GM21717 (cell line): ENCODE data around the gene KCNQ1OT1.

ENCODE experiments used
- ATAC-seq: cut with Tn5 transposase; IDR thresholded peaks from one replicate; pipeline ENCODE4 v1.9.1; 2021; ENCODE audit warnings: mild to moderate bottlenecking, moderate library complexity; ENCODE audit not compliant: unreplicated experiment

Gene KCNQ1OT1

DNA sequence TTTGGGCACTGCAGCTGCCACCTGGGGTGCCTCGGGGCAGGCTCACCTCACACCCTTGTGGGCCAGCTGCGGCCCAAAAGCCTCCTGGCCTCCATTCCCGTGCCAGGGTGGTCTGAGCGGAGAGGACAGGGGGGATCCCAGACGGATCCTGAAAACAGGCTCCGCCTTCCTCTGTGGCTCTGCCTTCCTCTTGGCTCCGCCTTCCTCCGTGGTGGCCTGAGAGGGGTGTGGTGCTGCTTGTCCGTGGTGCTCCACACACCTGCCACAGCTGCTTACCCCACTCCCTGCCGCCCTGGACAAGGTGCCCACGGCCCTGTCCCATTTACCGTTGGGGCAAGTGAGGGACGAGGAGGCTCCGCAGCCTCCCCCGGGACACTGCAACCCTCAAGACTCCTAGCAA, 23.2 kb upstream of the KCNQ1OT1 start:
- no peak for ATAC-seq

DNA sequence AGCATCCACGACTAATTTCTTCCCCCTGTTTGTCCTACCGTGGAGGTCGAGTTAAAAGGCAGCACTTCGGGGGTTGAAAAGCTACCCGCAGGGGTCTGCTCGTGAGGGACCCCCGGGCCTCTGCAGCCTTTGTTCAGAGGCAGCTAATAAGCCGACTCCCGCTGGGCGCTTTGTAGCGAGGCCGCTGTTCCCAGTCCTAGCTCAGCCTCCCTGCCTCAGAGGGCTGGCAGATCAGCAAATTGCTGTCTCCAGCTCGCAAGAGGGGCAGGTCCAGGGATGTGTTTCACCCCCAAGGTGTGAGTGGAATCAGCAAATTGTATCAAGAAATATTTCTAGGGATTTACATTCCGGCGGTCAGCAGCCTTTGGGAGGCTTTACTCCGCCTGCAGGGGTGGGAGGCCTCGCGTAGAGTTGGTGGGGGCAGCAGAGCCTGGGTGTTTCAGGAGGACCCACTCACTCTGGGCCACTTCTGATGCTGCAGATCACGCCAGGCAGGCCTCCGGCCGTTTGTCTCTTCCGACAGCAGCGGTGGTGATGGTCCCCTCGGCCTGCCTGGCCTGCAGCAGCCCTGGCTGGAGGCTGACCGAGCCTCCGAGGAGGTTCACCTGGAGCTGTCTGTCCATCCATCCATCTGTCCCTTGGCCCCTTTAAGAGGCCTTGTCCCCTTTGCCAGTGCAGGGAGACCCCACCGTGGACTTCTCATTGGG, 21.6 kb upstream of the KCNQ1OT1 start:
- ATAC-seq, result no peak

DNA sequence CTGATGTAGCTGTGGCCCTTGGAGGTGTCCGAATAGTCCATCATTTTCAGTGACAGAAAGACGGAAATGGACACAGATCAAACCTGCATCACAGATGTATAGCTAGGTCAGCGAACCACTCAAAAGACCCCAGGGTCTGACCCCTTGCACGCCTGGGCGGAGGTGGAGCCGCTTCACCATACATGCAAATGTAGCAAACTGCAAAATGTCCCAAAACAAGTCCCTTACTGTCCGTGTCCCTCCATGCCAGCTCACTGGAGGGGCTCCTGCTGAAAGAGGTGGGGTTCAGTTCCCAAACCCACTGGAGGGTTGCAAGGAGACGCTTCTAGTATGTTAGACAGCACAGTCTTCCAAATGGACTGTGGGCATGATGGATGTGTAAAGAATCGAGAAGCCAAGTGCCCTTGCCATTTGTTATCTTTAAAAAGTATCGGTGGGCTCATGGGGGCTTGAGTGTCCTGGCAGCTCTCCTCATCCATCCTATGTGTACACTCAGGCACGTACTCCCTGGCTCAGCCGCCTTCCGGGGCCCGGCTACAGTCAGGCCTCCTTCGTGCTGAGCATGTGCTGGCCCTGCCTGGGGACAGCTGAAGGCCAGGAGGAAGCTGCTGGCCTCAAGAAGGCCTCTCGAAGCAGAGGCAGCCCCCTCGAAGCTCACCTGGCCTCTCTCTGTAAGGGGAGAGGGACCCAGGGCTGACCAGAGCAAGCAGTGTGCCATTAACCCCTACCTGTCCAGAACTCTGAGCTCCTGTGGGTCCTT, 20.2 kb upstream of the KCNQ1OT1 start:
- no peak for ATAC-seq

DNA sequence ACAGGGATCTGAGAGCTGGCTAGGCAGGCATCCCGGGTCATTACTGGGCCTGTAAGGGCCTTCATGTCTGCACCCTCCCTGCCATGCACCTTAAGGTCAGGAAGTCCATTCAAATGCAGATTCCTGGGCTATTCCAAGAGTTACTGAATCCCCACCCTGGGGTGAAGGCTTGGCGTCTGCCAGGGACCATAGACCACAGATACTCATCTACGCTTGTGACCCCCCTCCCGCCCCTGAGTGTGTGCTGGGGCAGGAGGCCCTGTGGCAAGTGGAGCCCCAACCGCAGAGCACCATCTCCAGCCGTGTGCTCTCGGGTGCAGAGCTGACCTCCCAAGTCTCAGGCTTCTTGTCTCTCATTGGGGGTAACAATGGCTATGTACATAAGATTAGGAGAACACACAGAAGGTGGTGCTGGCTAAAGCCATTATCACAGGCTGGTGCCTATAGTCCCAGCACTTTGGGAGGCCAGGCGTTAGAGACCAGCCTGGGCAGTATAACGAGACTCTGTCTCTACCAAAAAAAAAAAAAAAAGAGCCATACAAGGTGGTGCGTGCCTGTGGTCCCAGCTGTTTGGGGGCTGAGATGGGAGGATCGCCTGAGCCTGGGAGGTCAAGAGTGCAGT, 19.1 kb upstream of the KCNQ1OT1 start:
- ATAC-seq, result no peak

DNA sequence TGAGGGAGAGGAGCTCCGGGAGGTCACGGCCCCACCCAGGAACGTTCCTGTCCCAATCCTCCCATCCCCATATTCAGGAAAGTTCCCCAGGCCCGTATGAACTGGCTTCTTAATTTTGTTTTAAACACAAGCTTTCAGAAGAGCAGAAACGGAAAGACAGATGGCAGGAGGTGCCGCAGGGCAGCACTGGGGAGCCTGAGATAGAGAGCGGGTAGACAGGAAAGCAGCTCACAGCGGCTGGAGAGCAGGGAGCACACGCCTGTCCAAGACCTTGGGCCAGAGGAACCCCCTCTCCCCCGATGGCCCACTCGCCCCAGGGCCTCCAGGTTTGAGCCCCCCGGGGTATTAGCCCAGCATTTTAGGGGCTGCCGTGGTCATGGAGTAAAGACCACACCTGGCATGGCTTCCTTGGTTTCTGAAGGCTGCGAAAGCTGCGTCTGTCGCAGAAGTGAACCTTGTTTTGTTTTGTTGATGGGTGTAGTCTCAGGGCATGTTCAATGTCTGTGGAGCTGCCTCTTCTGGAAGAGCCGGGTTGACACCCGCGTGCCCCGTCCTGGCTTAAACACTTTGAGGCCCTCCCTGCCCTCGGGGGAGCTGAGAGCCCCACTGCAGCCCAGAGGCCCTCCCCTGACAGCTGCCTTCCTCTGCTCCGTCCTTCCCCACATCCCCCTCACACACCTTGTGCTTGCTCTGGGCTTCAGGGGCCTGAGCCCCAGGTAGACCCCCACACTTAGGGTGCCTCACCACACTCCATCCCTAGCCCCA, 17.9 kb upstream of the KCNQ1OT1 start:
- no peak for ATAC-seq

DNA sequence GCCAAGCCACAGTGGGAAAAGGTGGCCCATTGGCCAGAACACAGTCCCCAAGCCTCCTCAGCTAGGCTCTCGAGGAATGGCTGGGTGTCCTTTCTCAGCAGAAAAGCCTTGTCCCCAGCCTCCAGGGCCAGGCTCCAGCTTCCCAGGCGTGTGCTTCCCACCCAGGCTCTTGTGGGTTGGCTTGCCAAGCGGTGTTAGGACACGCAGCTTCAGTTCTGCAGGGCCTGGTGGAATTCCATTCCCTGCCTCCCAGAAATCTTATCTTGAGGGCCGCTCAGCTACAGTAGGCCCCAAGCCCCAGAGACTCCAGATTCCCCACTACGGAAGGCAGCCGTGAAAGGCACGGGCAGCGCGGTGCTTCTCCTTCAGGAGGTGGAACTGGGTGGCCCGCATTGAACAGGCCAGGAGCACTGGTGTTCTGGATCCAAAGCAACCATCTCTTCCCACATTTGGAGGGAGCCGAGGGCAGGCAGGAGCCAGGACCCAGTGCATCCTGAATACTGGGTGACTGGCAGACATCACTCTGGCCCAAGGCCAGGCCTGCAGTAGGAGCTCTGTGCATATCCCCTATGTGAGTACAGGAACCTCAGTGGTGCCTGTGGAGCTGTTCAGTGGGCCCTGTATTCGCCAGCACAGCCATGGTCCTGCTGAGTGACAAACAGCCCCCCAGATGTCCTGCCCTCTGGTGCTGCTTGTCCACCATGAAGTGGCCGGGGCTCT, 16.7 kb upstream of the KCNQ1OT1 start:
- no peak for ATAC-seq

DNA sequence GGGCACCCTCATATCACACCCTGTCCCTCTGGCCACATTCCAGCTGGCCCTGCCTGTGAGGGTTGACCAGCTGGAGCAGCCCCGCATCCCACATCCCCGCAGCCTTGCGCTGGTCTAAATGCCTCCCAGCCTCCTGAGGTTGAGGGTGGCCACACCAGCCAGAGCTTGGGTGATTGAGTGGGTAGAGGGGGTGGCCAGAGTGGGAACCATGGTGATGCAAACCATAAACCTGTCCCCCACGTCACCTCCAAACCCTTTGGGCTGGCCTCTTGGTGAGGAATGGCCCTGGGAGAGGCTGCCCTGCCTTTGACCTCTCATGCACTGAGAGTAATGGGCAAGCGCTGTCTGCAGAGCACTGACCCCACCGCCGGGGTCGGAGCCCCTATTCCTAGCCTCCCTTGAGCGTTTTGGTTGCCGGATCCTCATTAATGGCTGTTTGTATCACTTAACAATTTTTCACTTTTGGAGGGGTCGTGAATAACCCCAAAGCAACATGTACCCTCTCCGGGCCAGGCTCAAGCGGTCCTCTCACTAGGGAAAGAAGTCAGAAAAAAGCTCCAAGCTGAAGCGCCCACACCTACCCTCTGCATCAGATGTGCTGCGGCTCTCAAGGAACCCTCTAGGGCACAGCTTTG, 16.0 kb upstream of the KCNQ1OT1 start:
- no peak for ATAC-seq

DNA sequence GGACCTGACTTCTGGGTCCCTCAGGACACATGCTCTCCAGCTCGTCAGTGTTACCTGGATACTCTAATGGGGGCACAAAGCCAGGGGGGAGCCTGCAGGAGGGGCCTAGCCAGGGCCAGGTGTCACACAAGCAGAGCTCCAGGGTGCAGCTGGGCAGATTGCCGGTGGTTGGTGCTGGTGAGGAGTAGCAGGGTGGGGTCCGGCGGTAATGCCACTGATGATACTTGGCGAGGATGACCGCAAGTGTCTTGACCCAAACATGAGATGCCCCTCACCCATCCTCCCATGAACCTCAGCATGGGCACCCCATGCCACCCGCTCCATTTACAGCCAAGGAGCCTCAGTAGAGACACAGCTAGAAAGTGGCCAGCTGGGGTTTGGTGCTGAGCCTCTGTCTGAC, 15.1 kb upstream of the KCNQ1OT1 start:
- ATAC-seq, result no peak

DNA sequence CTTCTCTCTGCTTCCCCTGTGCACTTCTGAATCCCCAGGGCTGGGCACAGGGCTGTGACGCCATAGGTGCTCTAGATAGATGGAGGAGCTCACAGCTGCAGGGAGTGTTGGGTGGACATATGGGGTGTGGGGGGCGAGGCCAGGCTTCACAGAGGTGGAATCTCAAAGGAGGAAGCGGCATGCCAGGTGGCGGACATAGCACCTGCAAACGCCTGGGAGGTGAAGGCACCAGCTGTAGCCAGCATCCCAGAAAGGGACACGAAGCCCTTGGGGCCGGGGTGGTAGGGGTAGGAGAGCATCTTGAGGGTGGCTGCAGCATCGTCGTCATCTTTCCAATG, 14.6 kb upstream of the KCNQ1OT1 start:
- ATAC-seq, result no peak

DNA sequence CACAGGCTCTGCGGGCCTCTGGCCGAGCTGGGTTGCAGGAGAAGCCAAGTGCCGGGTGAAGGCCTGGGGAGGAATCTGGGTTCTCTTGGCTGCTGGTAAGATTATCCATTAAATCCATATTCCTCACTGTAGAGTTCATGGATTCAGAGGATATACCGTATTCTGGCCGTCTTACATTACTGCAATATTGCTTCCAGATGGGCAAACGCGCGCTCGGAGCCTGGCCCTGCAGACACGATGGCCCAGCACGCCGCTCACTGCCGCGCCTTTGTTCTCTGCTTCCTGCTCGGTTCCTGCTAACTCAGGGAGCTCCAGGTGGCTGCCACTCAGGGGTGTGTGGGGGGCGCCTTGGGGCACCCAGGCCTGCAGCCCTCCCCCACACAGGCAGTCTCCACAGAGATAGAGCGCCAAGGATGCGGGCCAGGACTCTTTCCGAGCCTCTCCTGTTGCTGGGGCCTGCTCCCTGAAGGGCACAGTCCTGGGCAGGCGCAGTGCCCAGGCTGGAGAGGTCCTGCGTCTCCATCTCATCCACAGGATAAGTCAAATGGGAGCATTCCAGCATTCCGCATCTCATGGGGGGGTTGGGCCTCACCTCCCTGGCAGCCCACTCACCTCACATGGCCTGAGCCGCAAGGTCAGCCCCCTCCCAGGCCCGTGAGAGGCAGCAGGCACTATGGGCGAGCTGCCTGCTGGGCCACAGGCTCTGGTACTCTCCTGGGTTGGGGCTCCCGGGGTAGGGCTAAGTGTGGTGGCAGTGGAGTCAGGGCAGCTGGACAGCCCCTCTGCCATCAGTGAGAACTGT, 14.1 kb upstream of the KCNQ1OT1 start:
- no peak for ATAC-seq

DNA sequence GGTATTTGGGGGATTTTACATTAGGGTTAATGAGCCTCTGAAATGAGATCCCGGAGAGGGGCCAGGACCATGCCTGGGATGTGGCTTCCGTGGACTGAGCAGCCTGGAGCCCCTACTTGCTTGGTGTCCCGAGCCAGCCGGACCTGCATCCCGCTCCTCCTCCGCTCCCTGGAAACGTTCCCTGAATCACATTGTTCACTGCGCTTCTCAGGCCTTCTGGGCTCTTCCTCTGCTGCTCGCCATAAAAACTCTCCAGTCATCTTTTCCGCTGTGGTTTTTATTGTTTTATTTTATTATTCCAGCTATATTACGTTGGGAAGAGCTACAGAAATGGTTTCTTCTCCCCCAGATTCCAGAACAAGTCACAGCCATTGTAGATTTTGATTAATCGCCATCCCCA, 13.3 kb upstream of the KCNQ1OT1 start:
- ATAC-seq, result no peak

DNA sequence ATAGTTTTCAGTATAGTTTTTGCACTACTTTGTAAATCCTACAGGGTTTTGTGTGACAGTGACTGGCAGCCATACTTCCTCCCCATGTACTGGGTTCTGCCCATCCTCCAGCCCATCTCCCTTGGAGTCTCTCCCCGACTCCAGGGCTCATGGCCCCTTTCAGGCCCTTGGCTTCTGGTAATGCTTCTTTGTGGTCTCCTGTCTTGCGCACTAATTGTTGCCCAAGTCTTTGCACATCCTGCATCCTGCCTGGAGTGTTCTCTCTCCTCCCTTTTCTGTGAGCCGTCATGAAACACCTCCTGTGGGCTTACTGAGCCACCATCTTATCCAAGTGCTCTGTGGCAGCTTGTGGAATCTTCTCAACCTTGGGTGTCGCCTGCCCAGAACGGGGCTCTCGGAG, 11.4 kb upstream of the KCNQ1OT1 start:
- ATAC-seq, result no peak

DNA sequence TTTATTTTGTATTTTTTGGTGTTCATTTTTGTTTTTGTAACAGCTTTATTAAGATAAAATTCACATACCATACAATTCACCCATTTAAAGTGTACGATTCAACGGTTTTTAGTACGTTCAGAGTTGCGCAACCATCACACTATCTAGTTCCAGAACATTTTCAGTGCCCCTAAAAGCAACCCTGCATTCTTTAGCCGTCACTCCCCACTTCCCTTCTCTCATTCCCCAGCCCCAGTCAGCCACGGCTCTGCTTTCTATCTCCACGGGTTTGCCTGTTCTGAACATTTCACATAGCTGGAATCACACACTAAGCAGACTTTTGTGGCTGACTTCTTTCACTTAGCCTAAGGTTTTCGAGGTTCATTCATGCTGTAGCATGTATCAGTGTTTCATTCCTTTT, 9.6 kb upstream of the KCNQ1OT1 start:
- ATAC-seq, result no peak

DNA sequence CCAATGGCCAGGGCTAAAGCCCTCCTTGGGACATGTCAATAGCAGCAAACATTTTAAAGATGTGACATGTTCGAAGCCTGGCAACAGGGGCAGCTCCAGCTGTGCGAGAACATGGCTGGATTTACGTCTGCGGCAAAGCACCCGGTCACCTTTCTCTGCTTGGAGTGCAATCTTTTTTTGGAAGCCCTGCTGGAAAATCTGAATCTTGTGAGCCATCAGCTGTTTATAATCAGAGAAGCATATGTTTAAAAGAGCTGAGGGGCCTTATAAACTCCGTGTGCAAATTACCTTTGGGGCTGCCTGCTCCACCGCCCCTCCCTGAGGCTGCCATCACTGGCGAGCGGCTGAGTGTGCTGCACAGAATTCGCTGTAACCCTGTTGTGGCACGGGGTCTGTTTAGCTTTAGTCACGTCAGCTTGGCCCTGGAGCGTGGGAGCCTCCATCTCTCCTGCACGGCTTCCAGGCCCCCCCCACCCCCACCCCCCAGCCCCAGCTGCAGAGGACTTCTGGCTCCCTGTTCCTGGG, 9.0 kb upstream of the KCNQ1OT1 start:
- ATAC-seq, result no peak

DNA sequence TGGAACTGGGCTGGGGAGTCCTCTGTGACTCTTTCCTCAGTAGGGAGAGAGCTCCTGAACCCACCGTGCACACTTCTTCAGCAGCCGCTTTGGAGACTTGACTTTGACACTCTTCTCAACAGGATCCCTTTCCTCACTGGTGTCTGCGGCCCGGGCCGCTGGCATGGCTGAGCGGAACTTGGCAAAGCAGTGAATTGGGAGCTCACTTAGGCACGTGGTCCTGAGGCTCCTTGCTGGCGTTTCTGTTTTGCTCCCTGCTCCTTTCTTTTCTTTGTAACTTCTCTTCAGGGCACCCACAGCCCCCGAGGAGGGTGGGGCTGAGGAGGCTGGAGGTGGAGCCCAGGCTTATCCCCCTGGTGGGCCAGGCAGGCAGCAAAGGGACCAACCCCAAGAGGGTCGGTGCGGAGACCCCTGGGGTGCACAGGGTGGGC, 8.4 kb upstream of the KCNQ1OT1 start:
- ATAC-seq, result no peak

DNA sequence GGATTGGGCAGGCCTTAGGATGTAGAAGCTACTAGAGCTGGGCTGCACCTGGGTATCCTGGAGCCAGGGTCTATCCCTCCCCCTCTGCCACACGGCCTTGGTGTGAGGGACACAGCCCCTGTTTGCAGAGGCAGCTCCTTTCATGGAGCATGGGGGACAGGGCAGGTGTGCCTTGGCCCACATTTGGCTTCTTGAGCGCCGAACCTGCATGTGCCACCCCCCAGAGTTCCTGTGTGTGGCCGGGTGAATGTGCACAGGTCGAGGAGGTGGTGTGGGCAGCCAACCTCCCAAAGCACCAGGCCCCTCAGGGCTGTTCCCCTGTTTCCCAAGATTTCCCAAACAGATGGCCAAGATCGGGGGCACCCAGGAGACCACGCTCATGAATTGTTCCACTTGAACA, 7.9 kb upstream of the KCNQ1OT1 start:
- ATAC-seq, result no peak

DNA sequence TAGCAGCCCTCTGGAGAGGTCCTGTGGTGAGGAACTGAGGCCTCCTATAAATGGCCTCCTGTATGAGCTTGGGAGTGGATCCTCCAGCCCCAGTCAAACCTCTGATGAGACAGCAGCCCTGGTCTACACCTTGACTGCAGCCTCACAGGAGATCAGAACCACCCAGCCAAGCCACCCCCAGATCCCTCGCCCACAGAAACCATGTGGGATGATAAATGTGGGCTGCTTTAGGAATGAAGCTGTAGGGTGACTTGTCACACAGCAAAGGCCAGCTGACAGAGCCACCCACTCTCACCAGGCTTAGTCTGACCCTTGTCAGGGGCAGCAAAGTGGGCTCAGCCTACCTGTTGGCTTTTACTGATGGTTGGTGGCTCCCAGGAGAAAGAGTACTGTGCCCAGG, 6.5 kb upstream of the KCNQ1OT1 start:
- ATAC-seq, result no peak

DNA sequence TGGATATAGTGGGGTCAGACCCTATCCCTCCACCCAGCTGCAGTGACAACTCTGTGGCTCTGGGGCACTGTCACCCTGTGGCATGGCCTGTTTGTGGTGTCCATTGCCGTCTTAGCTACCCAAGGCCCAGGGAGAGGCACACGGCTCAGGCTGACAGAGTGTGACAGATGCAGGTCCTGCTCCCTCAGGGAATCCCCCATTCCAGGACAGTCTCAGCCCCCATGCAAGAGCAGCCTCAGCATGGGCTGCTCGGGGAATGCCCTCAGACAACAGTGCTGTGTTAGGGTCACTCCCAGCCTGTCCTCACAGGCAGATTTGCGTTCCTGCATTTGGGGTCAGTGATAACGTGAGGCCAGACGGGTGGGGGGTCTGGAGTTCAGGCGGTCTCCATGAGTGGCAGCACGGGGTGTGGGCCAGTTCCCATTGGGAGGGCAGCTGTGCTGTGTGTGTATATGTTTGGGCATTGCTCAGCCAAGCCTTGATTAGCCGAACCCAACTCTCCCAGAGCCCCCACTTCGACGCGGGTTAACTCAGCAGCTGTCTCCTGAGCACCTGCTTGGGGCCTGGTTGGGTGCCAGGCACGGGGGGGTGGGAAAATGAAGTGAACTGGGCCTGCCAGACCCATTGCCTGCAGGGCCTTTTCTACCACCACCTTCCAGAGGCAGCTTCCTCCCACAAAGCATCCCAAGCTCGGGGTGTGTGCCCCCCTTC, 5.3 kb upstream of the KCNQ1OT1 start:
- ATAC-seq, result no peak

DNA sequence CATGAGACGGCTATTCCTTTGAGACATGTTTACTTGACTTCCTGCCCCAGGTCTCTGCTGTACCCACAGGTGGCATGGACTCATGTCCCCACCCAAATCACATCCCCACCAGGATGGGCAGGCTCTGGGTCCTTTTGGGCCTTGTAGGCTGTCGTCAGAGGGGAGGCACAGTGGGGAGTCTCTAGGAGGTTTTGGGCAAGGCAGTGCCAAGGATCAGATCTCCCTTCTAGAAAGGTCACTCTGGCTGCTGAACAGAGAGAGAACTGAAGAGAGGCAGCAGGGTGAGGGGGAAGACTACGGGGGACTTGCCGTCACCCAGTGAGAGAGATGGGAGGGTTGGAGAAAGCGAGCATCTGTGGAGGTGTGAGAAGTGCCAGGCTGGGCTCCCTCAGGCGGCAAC, 4.6 kb upstream of the KCNQ1OT1 start:
- no peak for ATAC-seq
